ENCODE results near the gene BDH2.

The BDH2 gene

DNA sequence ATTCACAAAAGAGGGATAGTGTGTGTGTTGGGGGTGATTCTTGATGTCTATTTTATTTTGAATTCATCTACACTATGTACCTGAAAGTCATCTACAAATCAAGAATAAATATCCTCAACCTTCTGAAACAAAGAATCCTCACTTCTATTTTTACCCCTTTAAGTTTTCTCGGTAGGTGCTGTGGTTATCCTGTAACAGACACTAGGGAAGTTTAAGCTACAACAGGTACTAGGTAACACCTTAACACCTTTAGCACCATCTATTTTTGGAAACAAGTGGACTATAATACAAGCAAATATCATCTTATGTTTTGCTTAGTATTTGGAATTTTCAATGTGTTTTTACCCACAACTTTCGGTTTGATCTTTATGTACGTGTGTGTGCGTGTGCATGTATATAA is 12.0 kb upstream of the BDH2 start:
- H3K4me3 ChIP-seq (IDR thresholded peaks at IDR 0.05; ENCODE audit: insufficient read depth, low read depth, low read length): no peak overlapping the region
- H3K4me2 ChIP-seq: no peak overlapping the region
- no peak for TF ChIP-seq CTCF (conservative IDR thresholded peaks at IDR 0.05; ENCODE audit: low read depth, low read length)
- H3K36me3 ChIP-seq (ENCODE audit: insufficient read depth): no peaks in the 10 kb centered on the region
- no peaks in the 10 kb centered on the region for H3K27me3 ChIP-seq (ENCODE audit: insufficient read depth, low read depth)
- no peak overlapping the region for H3K27ac ChIP-seq
- no peak overlapping the region for H2AFZ ChIP-seq (ENCODE audit: low read depth)
- no peak overlapping the region for H3K9ac ChIP-seq
- no peaks in the 10 kb centered on the region for H3K79me2 ChIP-seq (ENCODE audit: insufficient read depth, low read depth)
- H3K4me1 ChIP-seq (ENCODE audit: low read depth, poor library complexity, severe bottlenecking): peaks cover 6% of the 10 kb centered on the region
- no peaks in the 10 kb centered on the region for H4K20me1 ChIP-seq (ENCODE audit: insufficient read depth)

DNA sequence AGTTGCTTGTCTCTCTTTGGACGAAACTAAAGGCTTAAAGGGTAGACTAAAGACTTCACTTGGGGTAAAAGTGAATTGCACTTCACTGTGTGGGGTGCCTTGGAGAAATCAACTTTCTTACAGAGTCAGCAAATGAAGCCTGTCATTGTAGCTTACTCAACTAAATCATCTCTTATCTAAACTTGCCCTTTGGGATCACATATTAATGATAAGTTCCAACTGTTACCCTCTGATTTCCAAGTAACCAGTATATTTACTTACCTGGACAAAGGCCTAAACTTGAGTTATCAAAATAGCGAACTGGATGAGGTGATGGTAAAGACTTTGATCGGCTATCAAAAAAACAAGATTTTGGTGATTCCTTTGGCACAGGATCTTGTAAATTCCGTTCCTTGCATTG is 8.9 kb upstream of the BDH2 start:
- H2AFZ ChIP-seq (ENCODE audit: low read depth): no peak overlapping the region
- H3K4me3 ChIP-seq (IDR thresholded peaks at IDR 0.05; ENCODE audit: insufficient read depth, low read depth, low read length): no peak overlapping the region
- H3K36me3 ChIP-seq (ENCODE audit: insufficient read depth): no peaks in the 10 kb centered on the region
- TF ChIP-seq CTCF (conservative IDR thresholded peaks at IDR 0.05; ENCODE audit: low read depth, low read length): no peak
- no peak overlapping the region for H3K4me2 ChIP-seq
- H3K27ac ChIP-seq: no peak overlapping the region
- H3K4me1 ChIP-seq (ENCODE audit: low read depth, poor library complexity, severe bottlenecking): peaks cover 6% of the 10 kb centered on the region
- no peak overlapping the region for H3K9ac ChIP-seq
- H3K79me2 ChIP-seq (ENCODE audit: insufficient read depth, low read depth): no peaks in the 10 kb centered on the region
- H4K20me1 ChIP-seq (ENCODE audit: insufficient read depth): no peaks in the 10 kb centered on the region
- H3K27me3 ChIP-seq (ENCODE audit: insufficient read depth, low read depth): no peaks in the 10 kb centered on the region

- H3K27me3 ChIP-seq (ENCODE audit: insufficient read depth, low read depth): no peaks in the 10 kb centered on the region
- H2AFZ ChIP-seq (ENCODE audit: low read depth): no peak overlapping the region
- no peak overlapping the region for H3K4me3 ChIP-seq (IDR thresholded peaks at IDR 0.05; ENCODE audit: insufficient read depth, low read depth, low read length)
- no peaks in the 10 kb centered on the region for H3K79me2 ChIP-seq (ENCODE audit: insufficient read depth, low read depth)
- H4K20me1 ChIP-seq (ENCODE audit: insufficient read depth): no peaks in the 10 kb centered on the region
- TF ChIP-seq CTCF (conservative IDR thresholded peaks at IDR 0.05; ENCODE audit: low read depth, low read length): no peak
- H3K36me3 ChIP-seq (ENCODE audit: insufficient read depth): no peaks in the 10 kb centered on the region
- no peak overlapping the region for H3K4me2 ChIP-seq
- no peak overlapping the region for H3K27ac ChIP-seq
- H3K9ac ChIP-seq: no peak overlapping the region
- H3K4me1 ChIP-seq (ENCODE audit: low read depth, poor library complexity, severe bottlenecking): no peaks in the 10 kb centered on the region
Observed at GRCh38 chr4:103105558-103106356, 6.1 kb upstream of the BDH2 start.

DNA sequence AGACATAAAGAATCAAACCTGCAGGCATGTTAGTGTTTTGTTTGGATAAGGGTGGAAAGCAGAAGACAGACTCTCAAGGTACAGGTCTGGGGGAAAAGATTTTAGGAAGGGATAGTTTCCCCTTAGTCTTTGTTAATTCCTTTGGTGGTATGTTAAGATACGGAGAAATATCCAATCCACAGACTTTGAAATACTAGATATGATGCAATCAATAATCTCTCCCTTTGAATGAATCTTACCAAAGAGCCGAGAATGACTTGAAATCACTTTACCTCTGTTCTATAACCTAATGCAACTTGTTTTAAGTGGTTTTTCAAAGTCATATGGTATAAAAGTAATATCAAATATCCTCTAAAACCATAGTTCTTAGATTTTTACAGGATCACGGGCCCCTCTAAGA is 5.3 kb upstream of the BDH2 start:
- TF ChIP-seq CTCF (conservative IDR thresholded peaks at IDR 0.05; ENCODE audit: low read depth, low read length): no peak
- Histone ChIP-seq H3K36me3 (ENCODE audit: insufficient read depth) (no peaks in the 10 kb centered on the region), H2AFZ (ENCODE audit: low read depth) (no peak overlapping the region), H3K27me3 (ENCODE audit: insufficient read depth, low read depth) (no peaks in the 10 kb centered on the region), H3K4me2 (no peak overlapping the region), H3K27ac (no peak overlapping the region), H4K20me1 (ENCODE audit: insufficient read depth) (no peaks in the 10 kb centered on the region), H3K4me1 (ENCODE audit: low read depth, poor library complexity, severe bottlenecking) (peaks cover 2% of the 10 kb centered on the region), H3K79me2 (ENCODE audit: insufficient read depth, low read depth) (no peaks in the 10 kb centered on the region), H3K4me3 (IDR thresholded peaks at IDR 0.05; ENCODE audit: insufficient read depth, low read depth, low read length) (no peak overlapping the region), H3K9ac (no peak overlapping the region)
